Activated T-cell treated with anti-CD3 and anti-CD28 coated beads for 24 hours (primary cell): Measurements from ENCODE around the gene CALR3.
"Not testable (repeated sequence)": the region's sequence is repeated elsewhere in the genome, so short reads cannot be mapped to it uniquely, and the experiment has no call there.

ENCODE experiments used
- DNase-seq: peaks from one replicate; pipeline ENCODE4 v3.0.0-alpha.2; 2020; ENCODE audit warnings: low read depth

The CALR3 gene

GRCh38 chr19:16457195-16457953 is 38.6 kb downstream of the CALR3 start:
- DNase-seq = no peak

GRCh38 chr19:16456652-16457194 is 39.2 kb downstream of the CALR3 start:
- no peak for DNase-seq

- DNase-seq = no peak
Observed at GRCh38 chr19:16455489-16455888, 40.5 kb downstream of the CALR3 start.

- DNase-seq = no peak
Observed at GRCh38 chr19:16454351-16454918, 41.5 kb downstream of the CALR3 start.

- DNase-seq = no peak
Observed at GRCh38 chr19:16452325-16452724, 43.6 kb downstream of the CALR3 start.

GRCh38 chr19:16449330-16449961 is 46.5 kb downstream of the CALR3 start:
- no peak for DNase-seq

- not testable (repeated sequence) for DNase-seq
Observed at GRCh38 chr19:16448872-16449271, 47.1 kb downstream of the CALR3 start.

- no peak for DNase-seq
Observed at GRCh38 chr19:16446724-16447368, 49.1 kb downstream of the CALR3 start.

- no peak for DNase-seq
Observed at GRCh38 chr19:16446108-16446723, 49.8 kb downstream of the CALR3 start.

GRCh38 chr19:16445238-16446107 is 50.5 kb downstream of the CALR3 start:
- no peak for DNase-seq

GRCh38 chr19:16444269-16444600 is 51.7 kb downstream of the CALR3 start:
- DNase-seq = no peak

GRCh38 chr19:16442386-16443276 is 53.3 kb downstream of the CALR3 start:
- DNase-seq = no peak

GRCh38 chr19:16441661-16442162 is 54.3 kb downstream of the CALR3 start:
- DNase-seq = no peak

GRCh38 chr19:16436780-16437332 is 59.1 kb downstream of the CALR3 start:
- DNase-seq = no peak

- no peak for DNase-seq
Observed at GRCh38 chr19:16435999-16436650, 59.8 kb downstream of the CALR3 start.

GRCh38 chr19:16435238-16435917 is 60.6 kb downstream of the CALR3 start:
- DNase-seq = no peak

GRCh38 chr19:16433986-16434385 is 62.0 kb downstream of the CALR3 start:
- no peak for DNase-seq

- no peak for DNase-seq
Observed at GRCh38 chr19:16429759-16430091, 66.2 kb downstream of the CALR3 start.
